ENCODE measurements around the gene PXDC1. TPM values are rescaled to one million over a fixed set of nuclear protein-coding genes. Genes with fewer than 3 reads are reported as not detected.
"Not testable (repeated sequence)": the region's sequence is repeated elsewhere in the genome, so short reads cannot be mapped to it uniquely, and the experiment has no call there.

The PXDC1 gene
- total RNA-seq, 1 experiment from 2014 or later: 30.8 TPM

GRCh38 chr6:3775386-3775785, 23.9 kb upstream of the PXDC1 start:
- ChIA-PET CTCF (no interaction called here), POLR2A (ENCODE audit: unreplicated experiment) (no interaction called here)
- Histone ChIP-seq H3K27me3 (ENCODE audit: insufficient read depth, low read depth) (no peaks in the 10 kb centered on the region), H3K4me1 (replicated peaks; ENCODE audit: insufficient read depth) (no peaks in the 10 kb centered on the region), H3K36me3 (ENCODE audit: low read depth) (no peaks in the 10 kb centered on the region), H3K9me2 (ENCODE audit: insufficient read depth) (no peaks in the 10 kb centered on the region), H3K9me3 (ENCODE audit: insufficient read depth, low read depth) (no peaks in the 10 kb centered on the region), H2AFZ (no peak overlapping the region), H3F3A (ENCODE audit: insufficient read depth, low read depth) (no peaks in the 10 kb centered on the region), H3K4me3 (no peak overlapping the region), H3K4me2 (no peak overlapping the region), H3K27ac (no peak overlapping the region), H4K20me1 (ENCODE audit: insufficient read depth) (no peaks in the 10 kb centered on the region), H3K79me2 (ENCODE audit: low read depth) (no peaks in the 10 kb centered on the region)
- DNase-seq: no peak
- BruUV-seq (replicated peaks): no TSS peak
- TF ChIP-seq CTCF (conservative IDR thresholded peaks at IDR 0.05): no peak
- TF ChIP-seq EZH2 (IDR thresholded peaks at IDR 0.05; ENCODE audit: low read depth): no peak
- intact Hi-C loops (cut with micrococcal nuclease; ENCODE audit: unreplicated experiment): no loop called here

- H3K9me3 ChIP-seq (ENCODE audit: insufficient read depth, low read depth): no peaks in the 10 kb centered on the region
- H3K27ac ChIP-seq: no peak overlapping the region
- no peak overlapping the region for H2AFZ ChIP-seq
- no peaks in the 10 kb centered on the region for H3K9me2 ChIP-seq (ENCODE audit: insufficient read depth)
- no peak for DNase-seq
- H3K36me3 ChIP-seq (ENCODE audit: low read depth): no peaks in the 10 kb centered on the region
- ChIA-PET POLR2A (ENCODE audit: unreplicated experiment) (no interaction called here), CTCF (no interaction called here)
- H3K4me2 ChIP-seq: no peak overlapping the region
- H3K4me3 ChIP-seq: no peak overlapping the region
- H3K27me3 ChIP-seq (ENCODE audit: insufficient read depth, low read depth): no peaks in the 10 kb centered on the region
- H4K20me1 ChIP-seq (ENCODE audit: insufficient read depth): no peaks in the 10 kb centered on the region
- H3K4me1 ChIP-seq (replicated peaks; ENCODE audit: insufficient read depth): no peaks in the 10 kb centered on the region
- BruUV-seq (replicated peaks): no TSS peak
- TF ChIP-seq EZH2 (IDR thresholded peaks at IDR 0.05; ENCODE audit: low read depth): no peak
- TF ChIP-seq CTCF (conservative IDR thresholded peaks at IDR 0.05): no peak
- intact Hi-C loops (cut with micrococcal nuclease; ENCODE audit: unreplicated experiment): no loop called here
- H3K79me2 ChIP-seq (ENCODE audit: low read depth): no peaks in the 10 kb centered on the region
- no peaks in the 10 kb centered on the region for H3F3A ChIP-seq (ENCODE audit: insufficient read depth, low read depth)
Observed at GRCh38 chr6:3773678-3774298, 22.3 kb upstream of the PXDC1 start.

GRCh38 chr6:3772127-3772999, 20.9 kb upstream of the PXDC1 start:
- BruUV-seq (replicated peaks); H3K9me2 ChIP-seq (ENCODE audit: insufficient read depth); H3K9me3 ChIP-seq (ENCODE audit: insufficient read depth, low read depth); H3K36me3 ChIP-seq (ENCODE audit: low read depth); H3K27me3 ChIP-seq (ENCODE audit: insufficient read depth, low read depth); H3F3A ChIP-seq (ENCODE audit: insufficient read depth, low read depth); H3K4me3 ChIP-seq; intact Hi-C loops (cut with micrococcal nuclease; ENCODE audit: unreplicated experiment); H3K27ac ChIP-seq; DNase-seq; CTCF ChIA-PET; H3K79me2 ChIP-seq (ENCODE audit: low read depth); H4K20me1 ChIP-seq (ENCODE audit: insufficient read depth); H3K4me2 ChIP-seq; H2AFZ ChIP-seq; H3K4me1 ChIP-seq (replicated peaks; ENCODE audit: insufficient read depth): not testable (repeated sequence)
- POLR2A ChIA-PET (ENCODE audit: unreplicated experiment): interaction anchor here (0.6 kb wide), 1 partner anchor 749 kb away, joined by 3 read pairs; no protein-coding TSS in a partner anchor
